ENCODE measurements around the gene TP73. TPM values are rescaled to one million over a fixed set of nuclear protein-coding genes. Genes with fewer than 3 reads are reported as not detected.

Gene TP73
- total RNA-seq, 1 donor from 2014 or later: 0.05 TPM

- no peaks in the 10 kb centered on the region for H3K36me3 ChIP-seq
- DNase-seq: no peak
- peaks cover 39% of the 10 kb centered on the region for H3K27me3 ChIP-seq (ENCODE audit: low read depth)
- TF ChIP-seq CTCF (IDR thresholded peaks at IDR 0.05; ENCODE audit: borderline replicate concordance): no peak
- H3K4me1 ChIP-seq: peaks cover 54% of the 10 kb centered on the region
- intact Hi-C loops (cut with micrococcal nuclease): no loop called here
- no peaks in the 10 kb centered on the region for H3K9me3 ChIP-seq (replicated peaks)
- H3K27ac ChIP-seq (replicated peaks): no peak overlapping the region
- no peak overlapping the region for H3K4me3 ChIP-seq
These were observed 64.9 kb downstream of the TP73 start for GRCh38 chr1:3717041-3717714.

DNA sequence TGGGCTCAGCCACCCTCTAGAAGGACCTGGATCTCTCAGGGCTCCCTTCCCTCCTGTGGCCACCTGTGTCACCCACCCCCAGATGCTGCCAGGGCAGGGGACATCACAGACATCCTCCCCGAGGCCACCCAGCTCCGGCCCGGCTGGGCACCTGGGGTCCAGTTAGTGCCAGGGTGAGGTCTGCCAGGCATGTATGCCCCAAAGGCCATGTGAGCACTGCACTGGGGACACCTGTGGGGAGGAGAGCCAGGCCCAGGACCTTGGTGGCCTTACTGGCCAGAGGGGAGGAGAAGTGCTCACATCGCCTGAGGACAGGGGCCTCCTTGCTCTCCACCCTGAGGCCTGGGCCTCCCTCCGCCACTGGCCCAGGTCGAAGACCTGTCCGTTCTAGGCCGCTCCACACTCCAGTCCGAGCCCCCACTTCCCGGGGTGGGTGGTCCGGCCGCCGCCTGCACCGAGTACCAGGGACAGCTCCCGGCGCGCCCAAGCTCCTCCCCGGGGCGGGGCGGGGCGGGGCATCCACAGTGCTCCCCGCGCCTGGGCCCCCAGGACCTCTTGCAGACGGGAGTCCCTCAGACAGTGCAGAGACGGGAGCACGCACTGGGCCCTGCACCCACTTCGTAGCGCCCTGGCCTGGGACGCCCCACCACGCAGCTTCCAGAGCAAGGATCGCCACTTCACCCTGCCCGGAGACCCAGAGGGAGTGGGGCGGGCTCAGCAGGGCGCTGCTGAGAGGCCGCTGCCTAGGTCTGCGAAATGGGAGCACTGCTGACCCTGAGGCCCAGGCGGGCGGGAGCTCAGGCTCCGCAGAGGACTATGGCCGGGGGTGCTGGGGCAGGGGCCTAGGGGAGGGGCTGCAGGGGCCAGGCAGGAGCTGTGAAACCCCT lies 65.6 kb downstream of the TP73 start:
- peaks cover 36% of the 10 kb centered on the region for H3K27me3 ChIP-seq (ENCODE audit: low read depth)
- H3K9me3 ChIP-seq (replicated peaks): no peaks in the 10 kb centered on the region
- no peak for TF ChIP-seq CTCF (IDR thresholded peaks at IDR 0.05; ENCODE audit: borderline replicate concordance)
- H3K27ac ChIP-seq (replicated peaks): no peak overlapping the region
- intact Hi-C loops (cut with micrococcal nuclease): no loop called here
- H3K4me1 ChIP-seq: peaks cover 49% of the 10 kb centered on the region
- no peak for DNase-seq
- no peak overlapping the region for H3K4me3 ChIP-seq
- H3K36me3 ChIP-seq: no peaks in the 10 kb centered on the region

DNA sequence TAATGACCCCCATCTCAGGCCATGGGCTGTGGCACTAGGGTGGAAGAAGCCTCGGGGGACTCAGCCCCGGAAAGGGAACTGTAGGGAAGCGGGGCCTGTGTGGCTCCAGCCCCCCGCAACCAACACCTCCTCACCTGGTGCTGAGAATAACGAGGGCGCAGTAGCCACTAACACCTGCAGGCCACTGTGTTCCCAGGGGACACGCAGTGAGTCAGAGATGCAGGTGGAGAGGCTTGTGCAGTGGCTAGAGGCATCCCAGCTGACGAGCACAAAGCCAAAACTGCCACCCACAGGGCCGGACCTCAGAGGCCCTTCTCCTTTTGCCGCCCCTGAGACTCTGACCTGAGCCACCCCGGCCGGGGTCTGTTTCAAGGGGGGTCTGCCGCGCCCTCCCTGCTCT lies 66.4 kb downstream of the TP73 start:
- Histone ChIP-seq H3K27ac (replicated peaks) (no peak overlapping the region), H3K4me3 (no peak overlapping the region), H3K4me1 (peaks cover 41% of the 10 kb centered on the region), H3K36me3 (no peaks in the 10 kb centered on the region), H3K9me3 (replicated peaks) (no peaks in the 10 kb centered on the region), H3K27me3 (ENCODE audit: low read depth) (peaks cover 36% of the 10 kb centered on the region)
- DNase-seq: no peak
- intact Hi-C loops (cut with micrococcal nuclease): no loop called here
- no peak for TF ChIP-seq CTCF (IDR thresholded peaks at IDR 0.05; ENCODE audit: borderline replicate concordance)

GRCh38 chr1:3721955-3722465 lies 69.7 kb downstream of the TP73 start:
- TF ChIP-seq CTCF (IDR thresholded peaks at IDR 0.05; ENCODE audit: borderline replicate concordance): no peak

GRCh38 chr1:3722846-3723245 lies 70.5 kb downstream of the TP73 start:
- H3K9me3 ChIP-seq (replicated peaks): no peaks in the 10 kb centered on the region
- H3K4me3 ChIP-seq: no peak overlapping the region
- TF ChIP-seq CTCF (IDR thresholded peaks at IDR 0.05; ENCODE audit: borderline replicate concordance): no peak
- peaks cover 25% of the 10 kb centered on the region for H3K27me3 ChIP-seq (ENCODE audit: low read depth)
- H3K27ac ChIP-seq (replicated peaks): no peak overlapping the region
- peaks cover 26% of the 10 kb centered on the region for H3K4me1 ChIP-seq
- no peaks in the 10 kb centered on the region for H3K36me3 ChIP-seq
- DNase-seq: no peak
- intact Hi-C loops (cut with micrococcal nuclease): no loop called here

More at GRCh38 chr1:3721955-3722465, 69.7 kb downstream of the TP73 start:
- Histone ChIP-seq H3K27ac (replicated peaks) (no peak overlapping the region), H3K27me3 (ENCODE audit: low read depth) (peaks cover 25% of the 10 kb centered on the region), H3K36me3 (no peaks in the 10 kb centered on the region), H3K4me3 (no peak overlapping the region), H3K4me1 (peaks cover 28% of the 10 kb centered on the region), H3K9me3 (replicated peaks) (no peaks in the 10 kb centered on the region)
- intact Hi-C loops (cut with micrococcal nuclease): no loop called here
- no peak for DNase-seq

Data from left ventricle myocardium inferior (tissue), 1 donor.